HCT116 (cell line): Measurements from ENCODE around the gene ARHGEF37. TPM values are rescaled to one million over a fixed set of nuclear protein-coding genes. Genes with fewer than 3 reads are reported as not detected.

Experiments used
- ATAC-seq: fragments of 200-7000 bp; cut with Tn5 transposase; 2 replicates; pipeline ENCODE4 v1.9.1; 2020; ENCODE audit warnings: mild to moderate bottlenecking, moderate library complexity
- BruUV-seq: library from RNA; stranded (reverse); fragments of 400-500 nt; replicated peaks from 2 replicates; lab custom pipeline; 2021; lab: Mats Ljungman, UMichigan
- CTCF ChIA-PET: fragments of 300-600 bp; sonication (Branson Sonifier 250); formaldehyde crosslinking; loops from one replicate; lab custom pipeline; 2021; ENCODE audit warnings: antibody characterized with exemption; lab: Charles Lee
- POLR2A ChIA-PET: fragments of 300-600, 350-600 bp; sonication (Branson Sonifier 250); formaldehyde crosslinking; loops from one replicate; lab custom pipeline; 2021; ENCODE audit warnings: antibody characterized with exemption; lab: Charles Lee
- RAD21 ChIA-PET, 2 experiments: fragments of 300-600 bp; sonication (Branson Sonifier 250); formaldehyde crosslinking; loops; one replicate each; lab custom pipeline; 2023; ENCODE audit warnings: low total read pairs in 2 of 2; ENCODE audit not compliant: uncharacterized antibody in 2 of 2, unreplicated experiment in 2 of 2, low non-redundant PET in 1 of 2; lab: Charles Lee
- DNase-seq: peaks from one replicate; pipeline ENCODE4 v3.0.0-alpha.2; 2010; ENCODE audit warnings: low read depth, low spot score
- H2AFZ ChIP-seq: fragments of 200-600 bp; shearing (Covaris generic), sonication (generic); 2 replicates; pipeline ENCODE4 v1.6.1; 2017; ENCODE audit warnings: low read depth, mixed run types, mixed read lengths, antibody characterized with exemption, low read length; ENCODE audit not compliant: poor library complexity, severe bottlenecking
- H3K27ac ChIP-seq: 2 replicates; pipeline ENCODE4 v1.5.1; 2012; ENCODE audit warnings: low read depth, low read length
- H3K27me3 ChIP-seq: fragments of 200-600 bp; sonication (generic); 2 replicates; pipeline ENCODE4 v1.6.1; 2016; ENCODE audit warnings: mixed run types, low read length, mixed read lengths; ENCODE audit not compliant: insufficient read depth
- H3K36me3 ChIP-seq, 2 experiments: fragments of 200-500 bp in 1 of 2; fragments of 200-600 bp in 1 of 2; sonication (Bioruptor generic) in 1 of 2; sonication (generic) in 1 of 2; 2 replicates each; pipeline versions ENCODE4 v1.5.1 to v1.6.1; 2014 to 2016; ENCODE audit warnings: low read length in 2 of 2, inconsistent platforms in 1 of 2, mixed read lengths in 1 of 2, mixed run types in 1 of 2; ENCODE audit not compliant: insufficient read depth in 2 of 2, control insufficient read depth in 1 of 2
- H3K4me1 ChIP-seq, 2 experiments: fragments of 200-600 bp in 1 of 2; sonication (generic) in 1 of 2; 2 replicates each; pipeline versions ENCODE4 v1.5.1 to v1.6.1; 2012 to 2017; ENCODE audit warnings: low read length in 2 of 2, inconsistent platforms in 1 of 2, mild to moderate bottlenecking in 1 of 2, mixed read lengths in 1 of 2, mixed run types in 1 of 2, moderate library complexity in 1 of 2; ENCODE audit not compliant: insufficient read depth in 2 of 2, control insufficient read depth in 1 of 2
- H3K4me2 ChIP-seq: fragments of 200-600 bp; sonication (generic); 2 replicates; pipeline ENCODE4 v1.6.1; 2017; ENCODE audit warnings: mixed run types, low read length, mixed read lengths
- H3K4me3 ChIP-seq, 2 experiments: fragments of 200-600 bp in 1 of 2; sonication (generic) in 1 of 2; replicated peaks in 1 of 2; 2 replicates each; pipeline ENCODE4 v1.5.1; 2011 to 2016; ENCODE audit warnings: low read length in 2 of 2, control low read depth in 1 of 2, low read depth in 1 of 2, mild to moderate bottlenecking in 1 of 2, mixed read lengths in 1 of 2, mixed run types in 1 of 2
- H3K79me2 ChIP-seq: fragments of 200-600 bp; sonication (generic); 2 replicates; pipeline ENCODE4 v1.6.1; 2017; ENCODE audit warnings: mild to moderate bottlenecking, mixed run types, low read length, moderate library complexity, mixed read lengths; ENCODE audit not compliant: insufficient read depth
- H3K9ac ChIP-seq: fragments of 200-600 bp; sonication (generic); 2 replicates; pipeline ENCODE4 v1.6.1; 2016; ENCODE audit warnings: low read length, mixed read lengths
- H3K9me2 ChIP-seq: fragments of 200-600 bp; sonication (generic), shearing (Covaris generic); 2 replicates; pipeline ENCODE4 v1.6.1; 2017; ENCODE audit warnings: mixed run types, mild to moderate bottlenecking, moderate library complexity; ENCODE audit not compliant: insufficient read depth
- H3K9me3 ChIP-seq, 2 experiments: fragments of 200-500 bp in 1 of 2; fragments of 200-600 bp in 1 of 2; sonication (Bioruptor generic) in 1 of 2; sonication (generic) in 1 of 2; 2 replicates each; pipeline ENCODE4 v1.6.1; 2014 to 2017; ENCODE audit warnings: low read length in 2 of 2, mixed read lengths in 2 of 2, inconsistent platforms in 1 of 2, low read depth in 1 of 2, mild to moderate bottlenecking in 1 of 2, mixed run types in 1 of 2, moderate library complexity in 1 of 2; ENCODE audit not compliant: control insufficient read depth in 1 of 2, insufficient read depth in 1 of 2
- H4K20me1 ChIP-seq: fragments of 200-600 bp; sonication (generic), shearing (Covaris generic); 2 replicates; pipeline ENCODE4 v1.6.1; 2017; ENCODE audit warnings: mixed run types, mild to moderate bottlenecking, moderate library complexity; ENCODE audit not compliant: insufficient read depth
- ATF3 ChIP-seq: IDR thresholded peaks from 2 replicates; pipeline ENCODE4 v1.6.1; 2012
- CBX3 ChIP-seq: IDR thresholded peaks from 2 replicates; pipeline ENCODE4 v1.6.1; 2012; ENCODE audit warnings: low read depth
- ELF1 ChIP-seq: IDR thresholded peaks from 2 replicates; pipeline ENCODE4 v1.6.1; 2012; ENCODE audit warnings: low read depth, borderline replicate concordance
- EZH2 ChIP-seq: fragments of 200-600 bp; sonication (generic); IDR thresholded peaks from 2 replicates; pipeline ENCODE4 v1.6.1; 2017; ENCODE audit warnings: antibody characterized with exemption, mixed run types
- JUND ChIP-seq: IDR thresholded peaks from 2 replicates; pipeline ENCODE4 v1.6.1; 2012
- POLR2A ChIP-seq: IDR thresholded peaks from 2 replicates; pipeline ENCODE4 v1.7.0; 2011; ENCODE audit warnings: borderline replicate concordance; ENCODE audit not compliant: insufficient read depth, insufficient read length; ENCODE audit errors: extremely low read depth
- POLR2AphosphoS5 ChIP-seq: IDR thresholded peaks from 2 replicates; pipeline ENCODE4 v1.6.1; 2011; ENCODE audit warnings: mild to moderate bottlenecking, low read depth, low read length, moderate library complexity
- RAD21 ChIP-seq: IDR thresholded peaks from 2 replicates; pipeline ENCODE4 v1.6.1; 2012; ENCODE audit warnings: low read depth, mild to moderate bottlenecking
- SRF ChIP-seq: IDR thresholded peaks from 2 replicates; pipeline ENCODE4 v1.6.1; 2012; ENCODE audit warnings: low read depth
- ZBTB33 ChIP-seq: IDR thresholded peaks from 2 replicates; pipeline ENCODE4 v1.6.1; 2011; ENCODE audit warnings: mild to moderate bottlenecking, low read length, moderate library complexity; ENCODE audit not compliant: insufficient replicate concordance; ENCODE audit errors: extremely low read depth
- ZFX ChIP-seq: fragments of 450-650 bp; IDR thresholded peaks from 2 replicates; pipeline ENCODE4 v1.6.1; 2017
- ZNF274 ChIP-seq: fragments of 200-500 bp; sonication (Bioruptor generic); IDR thresholded peaks from 2 replicates; pipeline ENCODE4 v1.6.1; 2014; ENCODE audit warnings: mild to moderate bottlenecking, low read depth, low read length, inconsistent platforms
- intact Hi-C: fragments of 100-400 bp; cut with micrococcal nuclease; formaldehyde crosslinking; loops from 2 replicates; pipeline ENCODE4 v1.10.0; 2022
- total RNA-seq: library from RNA; stranded (reverse); gene quantifications from one replicate; pipeline ENCODE4 v1.2.1, GENCODE V29; 2021; ENCODE audit not compliant: unreplicated experiment

The ARHGEF37 gene
- total RNA-seq, 1 experiment from 2014 or later: 7.0 TPM

GRCh38 chr5:149611326-149611725, 30.0 kb downstream of the ARHGEF37 start:
- no TSS peak for BruUV-seq
- no peaks in the 10 kb centered on the region for H3K9me2 ChIP-seq
- DNase-seq: no peak

More at GRCh38 chr5:149611326-149611725, 30.0 kb downstream of the ARHGEF37 start:
- no peaks in the 10 kb centered on the region for H3K27me3 ChIP-seq
- H2AFZ ChIP-seq: no peak overlapping the region
- no peak for TF ChIP-seq ATF3
- no peak for TF ChIP-seq SRF
- no peak for TF ChIP-seq RAD21
- no peak for TF ChIP-seq POLR2AphosphoS5
- TF ChIP-seq ZBTB33: no peak
- no peak for TF ChIP-seq CBX3
- no peak for TF ChIP-seq ZFX
- no peak for TF ChIP-seq JUND
- no peak for TF ChIP-seq ELF1
- TF ChIP-seq ZNF274: no peak
- TF ChIP-seq POLR2A: no peak
- TF ChIP-seq EZH2: no peak
- intact Hi-C loops: no loop called here
- peaks cover 4 to 27% of the 10 kb centered on the region in 2 experiments for H3K4me1 ChIP-seq
- POLR2A ChIA-PET: no interaction called here
- peaks cover 0 to 7% of the 10 kb centered on the region in 2 experiments; a peak in 1 of 4 replicates for H3K36me3 ChIP-seq
- H3K79me2 ChIP-seq: no peaks in the 10 kb centered on the region
- H3K9me3 ChIP-seq: peaks cover 8 to 9% of the 10 kb centered on the region in 2 experiments; a peak in 2 of 4 replicates
- H3K9ac ChIP-seq: no peak overlapping the region
- ATAC-seq: no peak
- no peak overlapping the region for H3K4me3 ChIP-seq
- no peaks in the 10 kb centered on the region for H4K20me1 ChIP-seq
- H3K27ac ChIP-seq: no peak overlapping the region
- H3K4me2 ChIP-seq: no peak overlapping the region
- RAD21 ChIA-PET: no interaction called here
- CTCF ChIA-PET: interaction anchor here (0.9 kb wide), 1 partner anchor 12 kb away, joined by 4 read pairs; no protein-coding TSS in a partner anchor
